HG03066 (cell line): ENCODE measurements around the gene FAM83E.
"Not testable (repeated sequence)": the region's sequence is repeated elsewhere in the genome, so short reads cannot be mapped to it uniquely, and the experiment has no call there.

Experiments used
- ATAC-seq: cut with Tn5 transposase; IDR thresholded peaks from one replicate; pipeline ENCODE4 v1.9.1; 2021; ENCODE audit warnings: low read depth; ENCODE audit not compliant: unreplicated experiment

The FAM83E gene

DNA sequence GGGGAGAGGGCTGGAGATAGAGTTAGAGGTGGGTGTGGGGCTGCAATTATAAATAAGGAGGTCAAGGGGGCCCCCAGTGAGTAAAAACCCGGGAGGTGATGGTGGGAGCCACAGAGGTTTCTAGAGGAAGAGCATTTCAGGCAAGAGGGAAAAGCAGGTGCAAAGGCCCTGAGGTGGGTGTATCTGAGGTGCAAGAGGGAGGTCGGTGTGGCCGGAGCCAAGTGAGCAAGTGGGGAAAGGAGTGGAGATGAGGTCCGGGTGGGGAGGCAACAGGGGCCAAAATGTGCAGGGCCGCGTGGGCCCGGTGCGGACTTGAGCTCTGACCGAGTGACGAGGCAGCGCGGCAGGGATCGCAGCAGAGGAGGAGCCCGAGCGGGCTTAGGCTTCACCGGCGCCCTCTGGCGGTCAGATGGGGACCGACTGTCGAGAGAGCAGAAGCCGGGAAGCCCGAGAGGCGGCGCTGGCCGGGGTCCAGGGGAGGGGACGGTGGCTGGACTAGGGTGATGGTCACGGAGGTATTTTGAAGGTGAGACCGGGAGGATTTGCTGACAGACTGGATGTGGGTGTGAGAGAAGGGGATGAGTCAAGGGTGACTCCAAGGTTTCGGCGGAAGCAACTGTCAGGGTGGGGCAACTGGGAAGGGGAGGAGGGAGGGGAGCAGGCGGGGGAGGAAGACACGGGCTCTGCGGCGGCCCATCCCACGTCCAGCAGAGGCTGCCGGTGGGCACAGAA lies 26.0 kb downstream of the FAM83E start:
- ATAC-seq, result no peak

DNA sequence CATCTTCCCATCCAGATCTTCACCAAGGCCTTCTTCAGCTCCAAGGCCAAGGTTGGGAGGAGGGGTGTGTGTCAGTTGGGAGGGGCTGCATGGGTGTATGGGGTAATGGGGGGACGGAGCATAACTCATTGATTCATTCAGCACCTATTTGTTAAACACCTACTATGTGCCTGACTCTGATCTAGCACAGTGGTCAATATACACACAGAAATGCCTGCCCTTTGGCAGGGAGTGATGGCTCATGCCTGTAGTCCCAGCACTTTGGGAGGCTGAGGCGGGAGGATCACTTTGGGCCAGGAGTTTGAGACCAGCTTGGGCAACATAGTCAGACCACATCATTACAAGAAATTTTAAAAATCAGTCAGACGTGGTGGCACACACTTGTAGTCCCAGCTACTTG lies 27.5 kb downstream of the FAM83E start:
- ATAC-seq, result no peak

DNA sequence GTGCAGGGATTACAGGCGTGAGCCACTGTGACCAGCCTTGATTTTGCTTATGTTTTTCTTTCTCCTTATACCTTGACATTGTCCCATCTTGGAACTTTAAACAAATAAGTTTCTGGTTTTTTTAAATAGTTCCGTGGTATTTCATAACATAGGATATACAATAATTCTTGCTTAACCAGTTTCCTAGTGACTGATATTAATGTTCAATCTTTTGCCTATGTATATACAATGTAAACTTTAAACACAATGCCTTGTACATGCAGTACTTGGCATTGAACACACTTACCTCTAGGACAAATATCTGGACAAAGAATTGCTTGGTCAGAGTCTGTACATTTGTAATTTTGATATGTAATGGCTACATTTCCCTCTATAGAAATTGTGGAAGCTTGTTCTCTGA lies 32.7 kb downstream of the FAM83E start:
- no peak for ATAC-seq

DNA sequence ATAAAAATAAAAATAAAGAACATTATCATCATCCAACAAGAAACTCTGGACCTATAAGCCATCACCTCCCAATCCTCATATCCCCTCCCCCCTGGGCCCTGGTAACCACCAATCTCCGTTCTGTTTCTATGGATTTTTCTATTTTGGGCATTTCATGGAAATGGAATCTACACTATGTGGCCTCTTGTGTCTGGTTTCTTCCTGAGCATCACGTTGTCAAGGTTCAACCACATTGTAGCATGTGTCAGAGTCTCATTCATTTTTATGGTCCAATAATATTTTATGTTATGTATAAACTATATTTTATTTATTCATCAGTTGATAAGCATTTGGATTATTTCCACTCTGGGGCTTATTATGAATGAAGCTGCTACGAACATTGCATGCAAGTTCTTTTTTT lies 36.0 kb downstream of the FAM83E start:
- ATAC-seq, result no peak

DNA sequence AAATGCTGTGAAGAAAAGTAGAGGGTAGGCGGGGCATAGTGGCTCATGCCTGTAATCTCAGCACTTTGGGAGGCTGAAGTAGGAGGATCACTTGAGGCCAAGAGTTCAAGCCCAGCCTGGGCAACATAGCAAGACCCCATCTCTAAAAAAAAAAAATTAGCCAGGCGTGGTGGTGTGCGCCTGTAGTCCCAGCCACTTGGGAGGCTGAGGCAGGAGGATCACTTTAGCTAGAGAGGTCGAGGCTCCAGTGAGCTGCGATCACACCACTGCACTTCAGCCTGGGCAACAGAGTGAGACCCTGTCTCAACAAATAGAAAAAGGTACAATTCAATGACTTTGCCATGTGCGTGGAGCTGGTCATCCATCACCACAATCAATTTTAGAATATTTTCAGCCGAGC lies 37.0 kb downstream of the FAM83E start:
- ATAC-seq, result not testable (repeated sequence)

DNA sequence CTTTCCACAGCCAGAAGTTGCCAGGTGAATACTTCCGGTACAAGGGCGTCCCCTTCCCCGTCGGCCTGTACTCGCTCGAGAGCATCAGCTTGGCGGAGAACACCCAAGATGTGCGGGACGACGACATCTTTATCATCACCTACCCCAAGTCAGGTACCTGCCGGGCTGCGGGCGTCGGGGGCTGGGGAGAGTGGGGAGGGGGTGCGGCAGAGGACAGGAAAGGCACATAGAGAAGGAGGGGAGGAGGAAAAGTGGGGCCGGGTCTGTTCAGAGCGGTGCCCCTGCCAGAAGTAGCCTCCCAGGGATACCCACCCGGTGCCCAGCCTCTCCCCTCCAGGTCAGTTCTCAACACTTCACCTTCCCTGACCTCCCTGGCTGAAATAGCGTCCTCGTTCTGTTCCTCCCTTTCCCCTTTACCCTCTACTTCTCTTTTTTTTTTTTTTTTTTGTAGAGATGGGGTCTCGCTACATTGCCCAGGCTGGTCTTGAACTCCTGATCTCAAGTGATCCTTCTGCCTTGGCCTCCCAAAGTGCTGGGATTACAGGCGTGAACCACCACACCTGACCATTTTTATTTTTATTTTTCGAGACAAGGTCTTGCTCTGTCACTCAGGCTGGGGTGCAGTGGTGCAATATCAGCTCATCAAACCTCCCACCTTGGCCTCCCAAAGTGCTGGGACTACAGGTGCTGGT lies 38.8 kb downstream of the FAM83E start:
- ATAC-seq, result no peak

DNA sequence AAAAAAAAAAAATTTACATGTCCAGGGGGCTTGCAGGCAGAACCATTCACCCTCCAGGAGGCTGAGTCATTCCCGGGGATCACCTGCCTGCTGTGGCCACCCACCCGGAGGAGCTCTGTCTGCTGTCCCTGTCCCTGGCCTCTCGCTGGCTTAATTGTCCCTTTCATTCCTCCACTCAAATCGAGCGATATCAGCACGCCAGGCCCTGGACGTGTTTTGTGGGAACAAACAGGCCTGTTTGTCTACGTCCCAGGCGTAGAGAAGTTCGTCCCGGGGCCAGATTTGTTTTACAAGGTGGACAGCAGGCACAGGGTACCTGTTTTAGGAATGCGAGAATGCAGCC lies 41.7 kb downstream of the FAM83E start:
- no peak for ATAC-seq

DNA sequence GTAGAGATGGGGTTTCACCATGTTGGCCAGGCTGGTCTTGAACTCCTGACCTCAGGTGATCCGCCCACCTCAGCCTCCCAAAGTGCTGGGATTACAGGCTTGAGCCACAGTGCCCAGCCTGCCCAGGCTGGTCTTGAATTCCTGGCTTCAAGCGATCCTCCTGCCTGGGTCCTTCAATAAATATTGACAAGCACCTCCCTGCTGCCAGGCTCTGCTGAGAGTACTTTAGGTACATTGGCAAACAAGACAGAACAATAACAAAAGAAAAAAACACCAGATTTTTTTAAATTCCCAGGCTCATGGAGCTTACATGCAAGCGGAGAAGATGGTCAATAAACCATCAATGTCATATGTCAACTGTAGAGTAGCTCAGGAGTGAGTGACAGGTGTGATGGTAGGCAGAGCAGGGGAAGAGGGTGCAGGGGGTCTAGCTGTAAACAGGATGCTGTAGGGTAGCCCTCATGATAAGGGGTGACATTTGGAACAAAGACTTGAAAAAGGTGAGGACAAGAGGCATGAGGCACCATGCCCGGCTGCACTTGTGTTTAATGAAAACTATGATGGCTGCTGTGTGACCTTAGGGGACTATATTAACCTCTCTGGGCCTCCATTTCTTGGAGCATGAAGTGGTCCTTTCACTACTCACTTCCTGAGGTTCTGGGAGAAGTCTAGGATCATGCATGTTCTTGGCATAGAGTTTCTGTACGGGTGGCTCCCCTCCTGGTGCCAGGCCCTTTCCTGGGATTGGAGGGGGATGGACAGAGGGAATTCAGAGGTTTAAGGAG lies 43.3 kb downstream of the FAM83E start:
- no peak for ATAC-seq

DNA sequence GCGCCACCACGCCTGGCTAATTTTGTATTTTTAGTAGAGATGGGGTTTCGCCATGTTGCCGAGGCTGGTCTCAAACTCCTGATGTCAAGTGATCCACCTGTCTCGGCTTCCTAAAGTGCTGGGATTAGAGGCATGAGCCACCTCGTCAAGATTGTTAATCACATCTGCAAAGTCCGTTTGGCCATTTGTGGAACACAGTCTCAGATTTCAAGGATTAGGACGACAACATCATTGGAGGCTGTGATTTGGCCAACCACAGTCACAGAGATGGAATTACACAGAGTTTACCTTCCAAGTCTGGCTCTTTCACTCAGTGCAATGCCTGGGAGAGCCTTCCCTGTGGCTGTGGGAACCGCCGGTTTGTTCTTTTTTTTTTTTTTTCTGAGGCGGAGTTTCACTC lies 45.1 kb downstream of the FAM83E start:
- no peak for ATAC-seq

DNA sequence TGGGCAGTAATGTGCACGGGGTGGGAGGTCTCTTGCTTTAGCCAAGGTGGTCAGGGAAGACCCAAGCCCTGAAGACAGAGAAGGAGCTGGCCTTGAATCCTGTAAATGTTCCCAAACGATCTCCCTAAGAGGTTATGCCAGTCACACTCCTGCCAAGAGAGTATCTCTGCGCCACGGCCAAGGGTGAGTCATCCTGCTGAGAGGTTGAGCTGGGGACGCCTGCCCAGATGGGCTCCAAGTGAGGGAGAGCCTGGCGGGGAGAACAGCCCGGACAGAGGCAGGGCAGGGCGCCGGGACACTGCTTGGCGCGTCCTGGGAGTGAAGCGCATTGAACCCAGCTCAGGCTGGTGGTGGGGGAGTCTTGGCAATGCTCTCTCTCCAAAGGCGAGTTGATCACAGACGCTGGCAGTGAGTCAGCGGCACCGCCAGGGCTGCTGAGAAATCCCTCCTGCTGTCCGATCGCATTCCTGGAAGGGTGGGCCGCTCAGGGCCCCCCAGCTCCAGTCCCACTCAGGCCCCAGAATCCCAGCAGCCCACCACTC lies 46.5 kb downstream of the FAM83E start:
- no peak for ATAC-seq

DNA sequence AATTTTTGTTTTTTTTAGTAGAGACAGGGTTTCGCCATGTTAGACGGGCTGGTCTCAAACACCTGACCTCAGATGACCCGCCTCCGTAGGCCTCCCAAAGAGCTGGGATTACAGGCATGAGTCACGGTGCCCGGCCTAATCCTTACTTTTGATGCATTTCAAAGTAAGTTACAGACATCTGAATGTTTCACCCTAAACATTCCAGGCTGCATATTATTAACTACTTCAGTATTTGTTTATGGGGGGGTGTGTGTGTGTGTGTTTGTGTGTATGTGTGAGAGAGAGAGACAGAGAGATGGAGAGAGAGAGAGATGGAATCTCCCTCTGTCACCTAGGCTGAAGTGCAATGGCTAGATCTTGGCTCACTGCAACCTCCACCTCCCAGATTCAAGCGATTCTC lies 49.8 kb downstream of the FAM83E start:
- no peak for ATAC-seq
